SHP77 (cell line): ENCODE results near the gene GDPD4.

Experiments
- DNase-seq, 2 experiments: peaks; one replicate each; lab custom pipeline; 2025; lab: John Stamatoyannopoulos, UW

GDPD4 gene

DNA sequence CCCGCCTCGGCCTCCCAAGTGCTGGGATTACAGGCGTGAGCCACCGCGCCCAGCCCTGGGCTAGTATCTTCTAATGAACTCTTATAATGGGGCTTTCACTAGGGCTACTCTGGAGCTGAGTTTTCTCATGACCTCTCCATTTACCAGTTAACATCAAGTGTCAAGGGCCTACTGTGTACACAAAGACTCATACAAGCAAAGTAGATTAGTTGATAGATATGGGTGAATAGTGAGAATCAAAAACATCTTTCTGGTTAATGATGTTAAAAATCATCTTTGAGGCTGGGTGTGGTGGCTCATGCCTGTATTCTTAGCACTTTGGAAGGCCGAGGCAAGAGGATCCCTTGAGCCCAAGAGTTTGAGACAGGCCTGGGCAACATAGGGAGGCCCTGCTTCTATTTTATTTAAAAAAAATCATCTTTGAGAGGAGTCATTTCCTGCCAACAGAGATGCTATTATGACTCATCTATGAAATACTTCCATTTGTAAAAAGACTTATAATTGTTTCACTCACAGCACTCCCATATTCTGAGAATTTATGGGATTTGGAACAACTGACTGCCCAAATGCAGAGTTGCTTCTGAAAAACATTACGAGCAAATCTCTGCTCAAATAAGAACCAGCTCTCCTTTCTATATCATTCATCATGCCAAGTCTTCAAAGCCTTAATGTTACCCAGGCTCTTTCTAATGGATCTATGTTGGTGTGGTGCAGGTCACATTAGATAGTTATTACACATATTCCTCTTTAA is 57.0 kb downstream of the GDPD4 start:
- no peak for DNase-seq

DNA sequence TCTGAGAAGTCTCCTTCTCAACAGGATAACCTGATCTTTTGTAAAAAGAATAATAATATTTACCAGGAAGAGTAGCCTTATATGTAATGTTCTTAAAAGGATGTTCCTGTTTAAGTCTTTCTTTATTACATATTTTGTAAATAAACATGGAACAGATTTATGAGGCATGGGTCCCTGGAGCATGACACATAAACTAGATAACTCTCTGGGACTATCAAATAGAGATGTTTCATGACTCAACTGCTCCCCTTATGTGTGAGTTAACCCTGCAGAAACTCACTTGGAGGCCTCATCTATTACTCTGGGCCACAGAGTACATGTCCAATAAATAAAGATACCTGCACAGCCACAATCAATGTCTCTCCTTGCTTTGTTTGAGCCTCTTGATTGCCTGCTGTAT is 64.6 kb downstream of the GDPD4 start:
- DNase-seq = no peak

DNA sequence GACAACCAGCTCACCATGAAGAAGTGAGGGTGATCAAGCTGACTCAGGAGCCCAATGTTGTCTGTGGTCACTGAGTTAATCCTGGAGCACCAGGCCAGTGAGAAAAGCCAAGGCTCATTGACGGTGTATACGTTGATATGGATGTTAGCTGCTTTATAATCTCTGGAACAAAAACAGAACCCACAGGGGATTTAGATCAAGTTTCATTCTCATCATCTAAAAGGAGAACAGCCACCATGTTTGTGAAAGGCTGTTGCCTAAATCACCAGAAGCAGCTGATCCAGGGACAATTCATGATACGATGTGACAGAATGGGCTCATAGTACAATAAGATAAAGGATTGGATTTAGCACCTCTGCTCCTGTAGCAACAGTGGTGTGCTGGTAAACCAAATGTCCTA is 68.5 kb downstream of the GDPD4 start:
- no peak for DNase-seq

- DNase-seq = no peak
Measured at GRCh38 chr11:77232242-77232641, 69.2 kb downstream of the GDPD4 start.

DNA sequence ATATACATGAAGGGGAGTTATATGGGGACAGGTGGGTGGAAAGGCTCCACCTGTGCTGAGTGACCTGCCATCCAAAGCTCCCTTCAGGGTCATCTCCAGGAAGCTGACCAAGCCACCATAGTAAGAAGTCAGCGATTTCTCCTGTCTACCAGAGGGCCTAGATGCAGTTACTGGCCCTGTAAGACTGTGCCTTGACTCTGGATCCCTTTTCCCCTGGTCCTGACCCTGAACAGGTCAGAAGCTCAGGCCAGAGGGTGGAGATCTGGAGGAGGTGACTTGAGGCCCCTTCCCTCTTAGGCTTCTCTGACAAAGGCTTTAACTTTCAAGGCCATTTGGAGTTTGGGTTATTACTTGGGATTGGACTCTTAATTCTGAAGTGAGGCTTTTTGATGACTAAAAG is 69.7 kb downstream of the GDPD4 start:
- DNase-seq = no peak

DNA sequence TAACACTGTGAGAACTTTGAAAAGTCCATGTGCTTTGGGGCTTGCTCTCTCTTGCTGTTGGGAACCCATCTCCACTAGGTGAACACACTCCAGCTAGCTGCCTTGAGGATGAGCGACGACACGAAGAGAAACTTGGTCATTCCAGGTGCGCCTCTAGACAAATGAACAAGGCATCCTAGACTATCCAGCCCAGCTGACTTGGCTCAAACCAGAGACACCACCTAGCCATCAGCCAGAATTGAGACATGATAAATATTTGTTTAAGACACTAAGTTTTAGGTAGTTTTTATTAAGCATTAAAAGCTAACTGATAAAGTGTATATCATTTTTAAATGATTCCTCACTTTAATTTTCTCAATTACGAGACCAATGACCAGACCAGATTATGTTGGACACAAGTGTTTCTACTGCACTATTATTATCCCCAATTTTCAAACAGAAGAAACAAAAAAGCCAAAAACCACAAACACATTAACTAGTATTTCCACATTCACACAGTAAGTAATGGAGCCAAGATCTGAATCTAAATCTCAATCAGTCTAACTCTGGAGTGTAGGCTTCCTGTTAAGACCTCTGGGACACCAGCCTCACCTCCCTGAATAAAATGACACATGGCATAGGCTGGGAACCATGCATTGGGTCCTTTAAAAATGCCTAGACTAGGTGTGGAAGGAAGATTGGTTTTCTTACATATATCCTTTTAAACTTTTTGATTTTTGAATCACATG is 70.4 kb downstream of the GDPD4 start:
- DNase-seq = no peak

DNA sequence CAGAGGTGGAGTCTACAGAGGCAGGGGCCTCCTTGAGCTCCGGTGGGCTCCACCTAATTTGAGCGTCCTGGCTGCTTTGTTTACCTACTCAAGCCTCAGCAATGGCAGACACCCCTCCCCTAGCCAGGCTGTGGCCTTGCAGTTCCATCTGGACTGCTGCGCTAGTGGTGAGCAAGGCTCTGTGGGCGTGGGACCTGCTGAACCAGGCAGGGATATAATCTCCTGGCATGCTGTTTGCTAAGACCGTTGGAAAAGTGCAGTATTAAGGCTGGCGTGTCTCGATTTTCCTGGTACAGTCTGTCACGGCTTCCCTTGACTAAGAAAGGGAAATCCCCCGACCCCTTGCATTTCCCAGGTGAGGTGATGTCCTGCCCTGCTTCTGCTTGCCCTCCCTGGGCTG is 77.7 kb downstream of the GDPD4 start:
- no peak for DNase-seq

GRCh38 chr11:77217156-77217555 is 84.3 kb downstream of the GDPD4 start:
- no peak for DNase-seq

DNA sequence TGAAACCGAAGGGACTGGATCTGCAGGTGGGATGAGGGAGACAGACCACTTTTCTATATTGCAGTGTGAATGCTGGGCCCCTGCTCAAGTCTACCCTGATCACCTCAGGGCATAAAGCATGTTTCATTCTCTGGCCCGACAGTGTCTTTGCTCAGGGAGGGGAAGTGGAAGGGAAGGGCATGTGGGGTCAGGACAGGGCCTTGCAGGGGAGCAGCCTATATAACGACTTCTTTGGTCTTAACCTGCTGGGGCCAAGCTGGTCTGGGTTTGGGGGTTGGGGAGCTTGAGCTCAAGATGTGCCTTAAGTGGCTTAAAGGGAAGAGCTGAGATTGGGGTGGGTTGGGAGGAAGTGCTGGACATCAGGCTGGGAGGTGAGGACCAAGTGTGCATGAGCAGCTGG is 86.4 kb downstream of the GDPD4 start:
- DNase-seq = no peak

DNA sequence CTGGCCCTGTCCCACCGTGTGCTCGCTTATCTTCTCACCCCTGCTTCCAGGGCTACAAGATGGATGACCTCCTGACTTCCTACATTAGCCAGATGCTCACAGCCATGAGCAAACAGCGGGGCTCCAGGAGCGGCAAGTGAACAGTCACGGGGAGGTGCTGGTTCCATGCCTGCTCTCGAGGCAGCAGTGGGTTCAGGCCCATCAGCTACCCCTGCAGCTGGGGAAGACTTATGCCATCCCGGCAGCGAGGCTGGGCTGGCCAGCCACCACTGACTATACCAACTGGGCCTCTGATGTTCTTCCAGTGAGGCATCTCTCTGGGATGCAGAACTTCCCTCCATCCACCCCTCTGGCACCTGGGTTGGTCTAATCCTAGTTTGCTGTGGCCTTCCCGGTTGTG is 86.9 kb downstream of the GDPD4 start:
- DNase-seq = no peak

- no peak for DNase-seq
Measured at GRCh38 chr11:77213589-77214428, 87.7 kb downstream of the GDPD4 start.

DNA sequence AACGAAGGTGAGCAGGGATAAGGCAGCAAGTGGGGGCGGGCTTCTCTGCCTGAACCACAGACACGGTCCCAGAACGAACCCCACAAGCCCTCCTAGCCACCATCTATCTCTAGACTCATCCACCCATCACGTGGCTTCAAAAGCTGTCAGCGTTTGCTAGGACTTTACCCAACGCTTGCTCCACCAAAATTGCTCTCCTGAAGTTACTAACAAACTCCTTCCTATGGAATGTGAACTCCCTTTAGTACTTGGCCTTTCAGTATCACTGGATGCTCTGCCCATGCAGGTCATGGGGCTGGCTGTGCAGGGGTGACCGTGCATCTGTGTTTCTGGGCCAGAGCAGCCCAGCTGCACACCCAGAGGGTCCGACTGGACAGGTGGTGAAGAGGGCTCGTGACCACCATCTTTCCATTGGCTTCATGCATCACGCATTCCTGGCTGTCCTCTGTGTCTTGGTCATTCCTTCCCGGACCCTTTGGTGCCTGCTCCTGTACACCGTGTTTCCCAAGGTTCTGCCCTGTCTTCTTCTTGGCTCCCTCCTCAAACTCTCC is 88.4 kb downstream of the GDPD4 start:
- no peak for DNase-seq

DNA sequence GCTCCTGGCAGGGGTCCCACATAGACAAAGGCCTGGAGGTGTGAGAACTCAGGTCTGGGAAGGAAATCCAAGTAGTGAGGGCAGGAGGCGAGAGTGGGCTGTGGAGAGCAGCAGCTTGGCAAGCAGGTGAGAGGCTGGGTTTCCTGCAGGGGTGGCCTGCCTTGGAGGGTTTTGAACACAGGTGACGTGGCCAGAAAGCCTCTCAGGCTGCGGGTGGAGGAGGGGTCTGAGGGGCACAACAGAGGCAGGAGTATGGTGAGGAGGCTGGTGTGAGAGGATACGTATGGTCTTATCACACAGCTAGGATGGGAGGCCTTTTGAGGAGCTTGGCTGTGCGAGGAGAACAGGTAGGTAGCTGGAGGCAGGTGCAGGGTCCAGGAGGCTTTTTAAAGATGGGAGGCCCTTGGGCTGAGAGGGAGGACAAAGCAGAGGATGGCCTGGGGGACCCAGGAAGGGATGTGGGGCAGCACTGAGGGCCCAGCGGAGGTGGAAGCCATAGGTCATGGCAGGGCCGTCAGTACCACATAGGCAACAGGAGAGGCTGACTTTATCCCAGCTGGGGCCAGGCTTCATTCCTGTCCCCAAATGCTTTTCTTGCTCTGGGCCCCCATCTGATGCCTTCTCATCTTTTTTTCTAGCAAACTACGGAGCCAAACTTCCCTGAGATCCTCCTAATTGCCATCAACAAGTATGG is 89.0 kb downstream of the GDPD4 start:
- no peak for DNase-seq

- DNase-seq = no peak
Measured at GRCh38 chr11:77211594-77212251, 89.8 kb downstream of the GDPD4 start.

GRCh38 chr11:77211040-77211451 is 90.4 kb downstream of the GDPD4 start:
- no peak for DNase-seq

- DNase-seq = no peak
Measured at GRCh38 chr11:77209663-77210062, 91.8 kb downstream of the GDPD4 start.

GRCh38 chr11:77208535-77208934 is 93.0 kb downstream of the GDPD4 start:
- no peak for DNase-seq

GRCh38 chr11:77207618-77208313 is 93.7 kb downstream of the GDPD4 start:
- no peak for DNase-seq

GRCh38 chr11:77207019-77207485 is 94.4 kb downstream of the GDPD4 start:
- no peak for DNase-seq

- DNase-seq = no peak
Measured at GRCh38 chr11:77206264-77207018, 95.0 kb downstream of the GDPD4 start.
